Measurements from ENCODE around the gene GLT1D1.

The GLT1D1 gene

GRCh38 chr12:129028844-129029243 lies 175.6 kb downstream of the GLT1D1 start:
- no peak for TF ChIP-seq CTCF (IDR thresholded peaks at IDR 0.05; ENCODE audit: borderline replicate concordance, insufficient read depth, low read depth, low read length)
- H3K4me3 ChIP-seq (ENCODE audit: low read depth, low read length) = no peak overlapping the region
